Prostate gland (tissue), 2 donors: ENCODE data around the gene COL15A1. TPM values are rescaled to one million over a fixed set of nuclear protein-coding genes. Genes with fewer than 3 reads are reported as not detected.
"Not testable (repeated sequence)": the region's sequence is repeated elsewhere in the genome, so short reads cannot be mapped to it uniquely, and the experiment has no call there.

Source experiments
- DNase-seq: peaks from one replicate; pipeline ENCODE4 v3.0.0-alpha.2; 2019; ENCODE audit warnings: low spot score
- H3K27ac ChIP-seq, 2 donors: fragments of 200-600 bp; sonication (generic); 2 replicates each; pipeline ENCODE4 v1.5.1; 2017 to 2019
- H3K27me3 ChIP-seq: fragments of 200-600 bp; sonication (generic); replicated peaks from 2 replicates; pipeline ENCODE4 v1.5.1; 2019; ENCODE audit not compliant: insufficient read depth
- H3K36me3 ChIP-seq, 2 donors: fragments of 200-600 bp; sonication (generic); 1 replicate in 1 of 2; 2 replicates in 1 of 2; pipeline versions ENCODE4 v1.5.1 to v1.8.1; 2017 to 2019
- H3K4me1 ChIP-seq: fragments of 200-600 bp; sonication (generic); replicated peaks from 2 replicates; pipeline ENCODE4 v1.5.1; 2019
- H3K4me3 ChIP-seq, 2 donors: fragments of 200-600 bp; sonication (generic); 2 replicates each; pipeline ENCODE4 v1.5.1; 2017 to 2019
- H3K9me3 ChIP-seq: fragments of 200-600 bp; sonication (generic); 2 replicates; pipeline ENCODE4 v1.5.1; 2017
- CTCF ChIP-seq, 4 experiments: fragments of 200-600 bp in 2 of 4; fragments of 450-650 bp in 2 of 4; sonication (generic) in 2 of 4; IDR thresholded peaks; 1 replicate in 3 of 4; 2 replicates in 1 of 4; pipeline ENCODE4 v1.5.1; 2016 to 2019; ENCODE audit warnings: antibody characterized with exemption in 4 of 4, mild to moderate bottlenecking in 2 of 4, moderate library complexity in 2 of 4
- POLR2A ChIP-seq: fragments of 450-650 bp; IDR thresholded peaks from one replicate; pipeline ENCODE4 v1.6.1; 2016; ENCODE audit warnings: antibody characterized with exemption, mild to moderate bottlenecking
- POLR2AphosphoS5 ChIP-seq: sonication (generic); formaldehyde crosslinking; IDR thresholded peaks from one replicate; pipeline ENCODE4 v1.6.1; 2017; ENCODE audit warnings: antibody characterized with exemption
- WGBS: methylation state at CpG from one replicate; pipeline ENCODE4 v1.1.5; 2018; 5-methylcytosine and 5-hydroxymethylcytosine counted together
- intact Hi-C: fragments of 100-400 bp; cut with DNase I; formaldehyde crosslinking; loops from one replicate; pipeline ENCODE4 v1.14.2; 2022
- total RNA-seq, 2 donors: library from RNA; depleted of rRNA; stranded (reverse); fragments of >200 nt; gene quantifications; one replicate each; pipeline ENCODE4 v1.1.0, GENCODE V29; 2016

Gene COL15A1
- total RNA-seq, 2 donors from 2014 or later: 10.3 to 79.9 TPM

- no peaks in the 10 kb centered on the region for H3K4me1 ChIP-seq
- no peak for TF ChIP-seq CTCF (IDR thresholded peaks at IDR 0.05)
- TF ChIP-seq POLR2A: no peak
- no peak for TF ChIP-seq POLR2AphosphoS5
- WGBS: 87% methylated on average over 3 of the region's 3 CpGs
Measured at GRCh38 chr9:99093492-99093791, 149.7 kb downstream of the COL15A1 start.

DNA sequence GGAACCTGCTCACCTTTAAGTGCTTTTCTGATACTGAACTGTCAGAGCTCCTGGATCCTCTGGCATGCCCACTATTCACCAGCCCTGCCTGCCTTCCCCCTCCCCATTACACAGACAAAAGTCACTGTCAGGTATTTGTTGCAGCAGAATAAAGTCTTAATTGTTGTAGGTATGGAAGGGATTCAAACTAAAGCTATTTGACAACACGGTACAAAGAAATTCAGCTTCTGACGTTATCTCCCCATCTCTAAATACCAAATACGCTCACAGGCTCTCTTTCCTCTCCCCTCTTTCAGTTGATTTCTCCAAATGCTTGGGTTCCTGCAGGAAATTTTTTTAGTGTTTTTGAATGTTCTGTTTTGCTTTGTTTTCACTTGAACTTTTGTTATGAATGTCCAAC, 151.9 kb downstream of the COL15A1 start:
- no peak overlapping the region for H3K4me3 ChIP-seq
- DNase-seq: no peak
- H3K9me3 ChIP-seq: no peaks in the 10 kb centered on the region
- TF ChIP-seq CTCF (IDR thresholded peaks at IDR 0.05): no peak
- no peak for TF ChIP-seq POLR2AphosphoS5
- TF ChIP-seq POLR2A: no peak
- H3K27ac ChIP-seq: no peak overlapping the region
- 38% methylated on average over 3 of the region's 3 CpGs for WGBS
- no peaks in the 10 kb centered on the region for H3K27me3 ChIP-seq
- H3K4me1 ChIP-seq: no peaks in the 10 kb centered on the region
- no peaks in the 10 kb centered on the region for H3K36me3 ChIP-seq
- intact Hi-C loops: no loop called here

More at GRCh38 chr9:99093492-99093791, 149.7 kb downstream of the COL15A1 start:
- Histone ChIP-seq H3K4me3 (no peak overlapping the region), H3K27ac (no peak overlapping the region), H3K9me3 (no peaks in the 10 kb centered on the region), H3K27me3 (no peaks in the 10 kb centered on the region), H3K36me3 (no peaks in the 10 kb centered on the region)
- intact Hi-C loops: no loop called here
- DNase-seq: no peak

DNA sequence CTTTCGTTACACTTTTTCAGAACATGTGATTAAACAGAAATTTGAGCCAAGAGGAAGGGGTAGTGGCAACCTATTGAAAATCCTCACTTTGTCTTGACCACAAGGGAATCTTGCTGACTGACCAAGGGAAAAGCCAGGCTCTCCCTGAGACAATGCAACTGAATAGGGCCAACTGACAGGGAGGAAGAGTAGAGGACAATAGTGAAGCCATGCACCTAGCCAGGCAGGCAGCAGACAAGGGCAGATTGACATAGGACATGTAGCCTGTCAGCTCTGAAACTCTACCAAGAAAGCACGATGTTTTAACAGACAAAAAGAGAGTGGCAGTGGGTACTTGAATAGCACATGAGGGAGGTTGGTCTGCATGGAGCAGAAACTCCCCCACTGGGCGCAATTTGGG, 152.7 kb downstream of the COL15A1 start:
- Histone ChIP-seq H3K27ac (no peak overlapping the region), H3K9me3 (no peaks in the 10 kb centered on the region), H3K27me3 (no peaks in the 10 kb centered on the region), H3K36me3 (no peaks in the 10 kb centered on the region), H3K4me3 (no peak overlapping the region), H3K4me1 (no peaks in the 10 kb centered on the region)
- intact Hi-C loops: no loop called here
- no peak for DNase-seq
- WGBS: 89% methylated on average over 3 of the region's 3 CpGs
- TF ChIP-seq POLR2A: no peak
- no peak for TF ChIP-seq CTCF (IDR thresholded peaks at IDR 0.05)
- no peak for TF ChIP-seq POLR2AphosphoS5

GRCh38 chr9:99099806-99100585, 156.3 kb downstream of the COL15A1 start:
- not testable (repeated sequence) for H3K4me1 ChIP-seq, DNase-seq, H3K4me3 ChIP-seq, H3K36me3 ChIP-seq, H3K27ac ChIP-seq, H3K27me3 ChIP-seq, H3K9me3 ChIP-seq
- intact Hi-C loops: loop anchor here (10.0 kb wide), 1 partner anchor 725 kb away; the partner anchor contains the start of gene NR4A3
- WGBS: 89% methylated on average over 5 of the region's 5 CpGs

GRCh38 chr9:99101271-99101670, 157.6 kb downstream of the COL15A1 start:
- intact Hi-C loops: loop anchor here (10.0 kb wide), 1 partner anchor 724 kb away; the partner anchor contains the start of gene NR4A3
- no peaks in the 10 kb centered on the region for H3K9me3 ChIP-seq
- H3K36me3 ChIP-seq: no peaks in the 10 kb centered on the region
- TF ChIP-seq POLR2AphosphoS5 (no peak), POLR2A (no peak), CTCF (IDR thresholded peaks at IDR 0.05) (no peak)
- DNase-seq: no peak
- peaks cover 4% of the 10 kb centered on the region for H3K4me1 ChIP-seq
- WGBS: 92% methylated on average over 5 of the region's 5 CpGs
- no peak overlapping the region for H3K27ac ChIP-seq
- no peak overlapping the region for H3K4me3 ChIP-seq
- no peaks in the 10 kb centered on the region for H3K27me3 ChIP-seq
